ENCODE data around the gene HCRT. TPM values are rescaled to one million over a fixed set of nuclear protein-coding genes. Genes with fewer than 3 reads are reported as not detected.
"Not testable (repeated sequence)": the region's sequence is repeated elsewhere in the genome, so short reads cannot be mapped to it uniquely, and the experiment has no call there.

HCRT gene
- total RNA-seq, 1 experiment from 2014 or later = not detected

GRCh38 chr17:42141382-42141781, 43.9 kb downstream of the HCRT start:
- no peak for DNase-seq (ENCODE audit: low read depth)

- not testable (repeated sequence) for DNase-seq (ENCODE audit: low read depth)
Measured at GRCh38 chr17:42140690-42141089, 44.6 kb downstream of the HCRT start.

- DNase-seq (ENCODE audit: low read depth) = no peak
Measured at GRCh38 chr17:42138749-42139492, 46.3 kb downstream of the HCRT start.

GRCh38 chr17:42136654-42137051, 48.6 kb downstream of the HCRT start:
- no peak for DNase-seq (ENCODE audit: low read depth)

- DNase-seq (ENCODE audit: low read depth) = peak; percentile 77
Measured at GRCh38 chr17:42135664-42136653, 49.3 kb downstream of the HCRT start.

- no peak for DNase-seq (ENCODE audit: low read depth)
Measured at GRCh38 chr17:42135151-42135550, 50.1 kb downstream of the HCRT start.

Other genes with a start within 250 kb of the HCRT start
- 39.5 and 41.6 TPM in 2 replicates for gene CNP, start 218.7 kb downstream of the HCRT start, total RNA-seq (2014; rRNA removed; shearing (Covaris generic))
- gene DNAJC7, start 168.0 kb downstream of the HCRT start, total RNA-seq (2014; rRNA removed; shearing (Covaris generic)) = 148 and 155 TPM in 2 replicates
- gene NKIRAS2, start 165.4 kb downstream of the HCRT start, total RNA-seq (2014; rRNA removed; shearing (Covaris generic)) = 40.7 and 42.1 TPM in 2 replicates
- gene C17orf113, start 134.9 kb downstream of the HCRT start, total RNA-seq (2014; rRNA removed; shearing (Covaris generic)) = 0.23 and 0.30 TPM in 2 replicates
- gene ZNF385C, start 87.0 kb downstream of the HCRT start, total RNA-seq (2014; rRNA removed; shearing (Covaris generic)) = 0.34 and 0.63 TPM in 2 replicates
- 1.3 and 3.1 TPM in 2 replicates for gene DHX58, start 72.7 kb downstream of the HCRT start, total RNA-seq (2014; rRNA removed; shearing (Covaris generic))
- gene KAT2A, start 64.1 kb downstream of the HCRT start, total RNA-seq (2014; rRNA removed; shearing (Covaris generic)) = 2.9 and 4.9 TPM in 2 replicates
- 0.06 TPM in 1 of 2 replicates, not detected in the other for gene HSPB9, start 62.6 kb downstream of the HCRT start, total RNA-seq (2014; rRNA removed; shearing (Covaris generic))
- 62.4 and 66.9 TPM in 2 replicates for gene RAB5C, start 30.5 kb downstream of the HCRT start, total RNA-seq (2014; rRNA removed; shearing (Covaris generic))
- under 0.01 TPM in 1 of 2 replicates, not detected in the other for gene KCNH4, start 4.3 kb downstream of the HCRT start, total RNA-seq (2014; rRNA removed; shearing (Covaris generic))
- 1.8 and 2.8 TPM in 2 replicates for gene GHDC, start 9.0 kb upstream of the HCRT start, total RNA-seq (2014; rRNA removed; shearing (Covaris generic))
- 18.6 and 27.1 TPM in 2 replicates for gene STAT5B, start 90.9 kb upstream of the HCRT start, total RNA-seq (2014; rRNA removed; shearing (Covaris generic))
- gene STAT5A, start 103.0 kb upstream of the HCRT start, total RNA-seq (2014; rRNA removed; shearing (Covaris generic)) = 11.9 and 18.7 TPM in 2 replicates
- 24.9 and 28.6 TPM in 2 replicates for gene STAT3, start 203.0 kb upstream of the HCRT start, total RNA-seq (2014; rRNA removed; shearing (Covaris generic))
- gene CAVIN1, start 237.8 kb upstream of the HCRT start, total RNA-seq (2014; rRNA removed; shearing (Covaris generic)) = 192 and 215 TPM in 2 replicates

Measured in Daoy (cell line).